Fibroblast of lung (primary cell): ENCODE measurements around the gene ME2. TPM values are rescaled to one million over a fixed set of nuclear protein-coding genes. Genes with fewer than 3 reads are reported as not detected.
A peak's percentile ranks its signal among the peaks of the same experiment; 100 is the strongest.

Source experiments
- DNase-seq, 2 donors: peaks; one replicate each; pipeline versions ENCODE4 v3.0.0 to v3.0.0-alpha.2; 2010; ENCODE audit warnings: low read depth in 2 of 2
- H2AFZ ChIP-seq: 2 replicates; pipeline ENCODE4 v1.5.1; 2012; ENCODE audit warnings: low read length, control low read depth, inconsistent platforms
- H3K27ac ChIP-seq: 2 replicates; pipeline ENCODE4 v1.5.1; 2011; ENCODE audit warnings: low read length, control low read depth; ENCODE audit not compliant: insufficient read depth
- H3K27me3 ChIP-seq: 2 replicates; pipeline ENCODE4 v1.5.1; 2011; ENCODE audit warnings: mild to moderate bottlenecking, low read length; ENCODE audit not compliant: control insufficient read depth, insufficient read depth
- H3K36me3 ChIP-seq: 2 replicates; pipeline ENCODE4 v1.5.1; 2011; ENCODE audit warnings: low read length; ENCODE audit not compliant: control insufficient read depth, insufficient read depth
- H3K4me1 ChIP-seq: 2 replicates; pipeline ENCODE4 v1.5.1; 2011; ENCODE audit warnings: low read length; ENCODE audit not compliant: control insufficient read depth, insufficient read depth; ENCODE audit errors: extremely low read depth
- H3K4me2 ChIP-seq: 2 replicates; pipeline ENCODE4 v1.5.1; 2011; ENCODE audit warnings: low read length, control low read depth; ENCODE audit not compliant: insufficient read depth; ENCODE audit errors: extremely low read depth
- H3K4me3 ChIP-seq, 4 experiments: fragments of 200-600 bp in 1 of 4; sonication (generic) in 1 of 4; replicated peaks in 1 of 4; 2 replicates each; pipeline ENCODE4 v1.5.1; 2011 to 2016; ENCODE audit warnings: low read length in 4 of 4, low read depth in 3 of 4, mild to moderate bottlenecking in 3 of 4, control low read depth in 2 of 4, inconsistent platforms in 1 of 4, mixed read lengths in 1 of 4; ENCODE audit not compliant: insufficient read depth in 1 of 4; ENCODE audit errors: control extremely low read depth in 1 of 4
- H3K79me2 ChIP-seq: 2 replicates; pipeline ENCODE4 v1.5.1; 2012; ENCODE audit warnings: mild to moderate bottlenecking, low read length, inconsistent platforms; ENCODE audit not compliant: control insufficient read depth, insufficient read depth
- H3K9ac ChIP-seq: 2 replicates; pipeline ENCODE4 v1.5.1; 2011; ENCODE audit warnings: mild to moderate bottlenecking, low read length, control low read depth; ENCODE audit not compliant: insufficient read depth
- H3K9me3 ChIP-seq: 2 replicates; pipeline ENCODE4 v1.5.1; 2012; ENCODE audit warnings: low read depth, low read length; ENCODE audit not compliant: control insufficient read depth, insufficient read depth
- H4K20me1 ChIP-seq: 2 replicates; pipeline ENCODE4 v1.5.1; 2011; ENCODE audit warnings: low read length; ENCODE audit not compliant: control insufficient read depth, insufficient read depth; ENCODE audit errors: extremely low read depth
- CTCF ChIP-seq, 2 donors: IDR thresholded peaks in 1 of 2; conservative IDR thresholded peaks in 1 of 2; 1 replicate in 1 of 2; 2 replicates in 1 of 2; pipeline ENCODE4 v1.5.1; 2011 to 2012; ENCODE audit warnings: low read length in 2 of 2, control low read depth in 1 of 2, inconsistent platforms in 1 of 2, low read depth in 1 of 2, mild to moderate bottlenecking in 1 of 2
- EZH2 ChIP-seq: IDR thresholded peaks from 2 replicates; pipeline ENCODE4 v1.5.1; 2012; ENCODE audit warnings: low read length, control low read depth, mild to moderate bottlenecking; ENCODE audit errors: missing control alignments
- polyA plus RNA-seq, 2 donors: library from polyadenylated mRNA; depleted of rRNA in 1 of 2; stranded (reverse) in 1 of 2; unstranded in 1 of 2; fragments of >200 nt; gene quantifications; 2 replicates each; pipeline ENCODE4 v1.2.1, GENCODE V29; 2011 to 2012; ENCODE audit warnings: missing spikeins in 1 of 2
- total RNA-seq: library from RNA; depleted of rRNA; stranded (reverse); fragments of >200 nt; gene quantifications from 2 replicates; pipeline ENCODE4 v1.2.1, GENCODE V29; 2014

The ME2 gene
- total and polyA plus RNA-seq, 2 donors (not counting 1 experiment from before 2014, with no cell fraction given), result 40.5 to 57.0 TPM

- Histone ChIP-seq H3K27ac (no peak overlapping the region), H3K36me3 (no peaks in the 10 kb centered on the region), H3K4me1 (no peaks in the 10 kb centered on the region), H3K9me3 (no peaks in the 10 kb centered on the region), H4K20me1 (no peaks in the 10 kb centered on the region), H2AFZ (no peak overlapping the region), H3K4me2 (no peak overlapping the region), H3K27me3 (no peaks in the 10 kb centered on the region), H3K79me2 (no peaks in the 10 kb centered on the region), H3K9ac (no peak overlapping the region), H3K4me3 (no peak overlapping the region)
- DNase-seq, result no peak
- TF ChIP-seq CTCF (conservative IDR thresholded peaks at IDR 0.05 in 1 of 2, IDR thresholded peaks at IDR 0.05 in 1 of 2; ENCODE audit: low read depth in 1 of 2, low read length in 2 of 2) (no peak), EZH2 (no peak)
Measured at GRCh38 chr18:50844554-50844953, 34.4 kb upstream of the ME2 start.

- H3K27me3 ChIP-seq, result no peaks in the 10 kb centered on the region
- no peak for DNase-seq
- no peak for TF ChIP-seq CTCF (conservative IDR thresholded peaks at IDR 0.05 in 1 of 2, IDR thresholded peaks at IDR 0.05 in 1 of 2; ENCODE audit: low read depth in 1 of 2, low read length in 2 of 2)
- no peak for TF ChIP-seq EZH2
- no peaks in the 10 kb centered on the region for H3K9me3 ChIP-seq
- H3K4me2 ChIP-seq, result no peak overlapping the region
- H2AFZ ChIP-seq, result no peak overlapping the region
- no peak overlapping the region for H3K9ac ChIP-seq
- no peak overlapping the region for H3K27ac ChIP-seq
- H3K4me3 ChIP-seq, result no peak overlapping the region
- no peaks in the 10 kb centered on the region for H3K4me1 ChIP-seq
- no peaks in the 10 kb centered on the region for H4K20me1 ChIP-seq
- H3K79me2 ChIP-seq, result no peaks in the 10 kb centered on the region
- no peaks in the 10 kb centered on the region for H3K36me3 ChIP-seq
Measured at GRCh38 chr18:50844960-50845359, 34.0 kb upstream of the ME2 start.

DNA sequence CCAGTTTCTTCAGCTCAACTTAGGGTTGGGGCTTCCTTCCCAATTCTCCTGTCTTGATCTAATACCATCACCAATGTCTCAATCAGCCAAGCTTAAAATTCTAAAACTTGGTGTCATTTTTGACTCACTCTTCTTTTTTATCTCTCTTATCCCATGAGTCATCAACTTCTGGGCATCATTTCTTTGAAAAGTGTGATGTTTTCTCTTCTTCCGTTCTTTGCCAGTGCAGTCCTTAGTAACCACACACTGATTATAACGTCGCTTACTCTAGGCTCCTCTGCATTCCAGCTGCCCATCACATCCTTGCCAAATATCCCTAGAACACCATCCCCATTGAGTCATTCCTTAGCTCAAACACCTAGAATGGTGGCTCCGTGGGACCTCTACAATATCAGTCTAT is 31.7 kb upstream of the ME2 start:
- Histone ChIP-seq H3K27me3 (no peaks in the 10 kb centered on the region), H3K79me2 (no peaks in the 10 kb centered on the region), H3K36me3 (no peaks in the 10 kb centered on the region), H4K20me1 (no peaks in the 10 kb centered on the region), H2AFZ (no peak overlapping the region), H3K27ac (no peak overlapping the region), H3K4me1 (no peaks in the 10 kb centered on the region), H3K9me3 (no peaks in the 10 kb centered on the region), H3K9ac (no peak overlapping the region), H3K4me2 (no peak overlapping the region), H3K4me3 (no peak overlapping the region)
- TF ChIP-seq CTCF (conservative IDR thresholded peaks at IDR 0.05 in 1 of 2, IDR thresholded peaks at IDR 0.05 in 1 of 2; ENCODE audit: low read depth in 1 of 2, low read length in 2 of 2) (no peak), EZH2 (no peak)
- peak; percentile 26 to 89 for DNase-seq
